ENCODE data around the gene ABCC3.

The ABCC3 gene

DNA sequence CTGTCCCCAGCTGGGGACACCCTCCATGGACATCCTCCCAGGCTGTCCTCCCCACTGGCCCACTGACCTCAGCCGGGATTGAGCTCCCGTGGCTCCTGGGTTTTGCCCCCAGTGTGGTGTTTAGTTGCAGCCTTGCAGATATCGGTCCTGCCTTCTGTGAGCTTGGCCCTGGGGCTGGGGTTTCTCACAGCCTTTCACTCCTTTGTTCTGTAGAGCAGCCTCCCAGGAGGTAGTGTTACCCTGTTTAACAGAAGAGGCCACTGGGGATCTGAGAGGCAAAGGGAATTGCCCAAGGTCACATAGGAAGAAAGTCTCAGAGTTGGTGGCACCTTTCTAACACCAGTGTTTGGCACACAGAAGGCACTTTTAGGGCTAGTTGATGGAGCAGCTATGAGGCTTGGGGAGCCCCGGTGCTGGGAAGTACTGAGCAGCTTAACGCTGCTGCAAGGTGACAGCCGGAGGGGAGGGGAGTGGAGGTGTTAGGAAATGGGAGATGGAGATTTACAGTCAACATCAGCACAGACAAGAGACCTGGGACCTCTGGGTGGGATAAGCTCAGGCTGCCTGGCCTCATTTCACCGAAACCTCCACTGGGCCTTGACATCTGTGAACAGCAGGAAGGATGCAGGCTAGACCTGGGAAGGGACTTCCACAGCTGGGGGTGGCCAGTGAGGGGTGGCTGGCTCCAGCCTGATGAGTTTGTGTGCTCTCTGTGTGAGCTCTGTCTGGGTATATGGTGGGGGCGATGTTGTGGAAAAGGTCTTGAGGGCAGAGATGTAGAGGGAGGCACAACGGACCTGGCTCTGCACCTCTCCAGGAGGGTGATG is 48.0 kb upstream of the ABCC3 start:
- Histone ChIP-seq H3K4me3 (ENCODE audit: insufficient read depth in 1 of 2, low read depth in 1 of 2, low read length in 2 of 2) (no peak overlapping the region), H4K91ac (ENCODE audit: low read length) (no peak overlapping the region), H3K14ac (ENCODE audit: low read length in 2 of 2) (no peak overlapping the region), H3K18ac (ENCODE audit: low read depth in 1 of 2, low read length in 2 of 2) (no peak overlapping the region), H2AK5ac (ENCODE audit: low read length, severe bottlenecking) (no peak overlapping the region), H2BK120ac (ENCODE audit: low read depth, low read length) (no peak overlapping the region), H3K9ac (ENCODE audit: low read length) (no peak overlapping the region), H3K23ac (ENCODE audit: low read length in 2 of 2) (no peak overlapping the region), H3K79me1 (replicated peaks; ENCODE audit: low read length, poor library complexity, severe bottlenecking) (no peaks in the 10 kb centered on the region), H3K4ac (ENCODE audit: low read depth in 1 of 2, low read length in 2 of 2) (no peak overlapping the region), H4K8ac (ENCODE audit: low read length) (peak overlapping the region; percentile 14), H3K4me1 (ENCODE audit: control insufficient read depth, insufficient read depth, low read depth, low read length) (peaks cover 16% of the 10 kb centered on the region), H3K27me3 (ENCODE audit: control insufficient read depth in 1 of 2, insufficient read depth in 1 of 2, low read length in 2 of 2) (peaks cover 43 to 51% of the 10 kb centered on the region in 2 experiments), H2BK5ac (ENCODE audit: low read depth, low read length, poor library complexity, severe bottlenecking) (no peak overlapping the region), H3K4me2 (ENCODE audit: low read length, poor library complexity, severe bottlenecking) (no peak overlapping the region), H2AFZ (ENCODE audit: low read depth, low read length) (no peak overlapping the region), H3K27ac (ENCODE audit: low read length, poor library complexity, severe bottlenecking) (no peak overlapping the region), H3K36me3 (ENCODE audit: control insufficient read depth in 1 of 2, insufficient read depth in 2 of 2, low read depth in 1 of 2, low read length in 2 of 2) (no peaks in the 10 kb centered on the region), H2BK12ac (ENCODE audit: low read length in 2 of 2) (no peak overlapping the region), H3K9me3 (ENCODE audit: control insufficient read depth, low read length) (no peaks in the 10 kb centered on the region), H2BK15ac (ENCODE audit: low read depth, poor library complexity, severe bottlenecking) (no peak overlapping the region)
- DNase-seq, result no peak
- WGBS, result 73% methylated on average over 8 of the region's 9 CpGs

- no peak overlapping the region for H3K4ac ChIP-seq (ENCODE audit: low read depth in 1 of 2, low read length in 2 of 2)
- no peak overlapping the region for H3K27ac ChIP-seq (ENCODE audit: low read length, poor library complexity, severe bottlenecking)
- WGBS, result 85% methylated on average over 8 of the region's 9 CpGs
- no peak overlapping the region for H3K23ac ChIP-seq (ENCODE audit: low read length in 2 of 2)
- no peak overlapping the region for H3K14ac ChIP-seq (ENCODE audit: low read length in 2 of 2)
- no peak overlapping the region for H4K8ac ChIP-seq (ENCODE audit: low read length)
- H3K18ac ChIP-seq (ENCODE audit: low read depth in 1 of 2, low read length in 2 of 2), result no peak overlapping the region
- H3K9ac ChIP-seq (ENCODE audit: low read length), result no peak overlapping the region
- peaks cover 16% of the 10 kb centered on the region for H3K4me1 ChIP-seq (ENCODE audit: control insufficient read depth, insufficient read depth, low read depth, low read length)
- no peaks in the 10 kb centered on the region for H3K9me3 ChIP-seq (ENCODE audit: control insufficient read depth, low read length)
- H3K36me3 ChIP-seq (ENCODE audit: control insufficient read depth in 1 of 2, insufficient read depth in 2 of 2, low read depth in 1 of 2, low read length in 2 of 2), result no peaks in the 10 kb centered on the region
- no peak overlapping the region for H2BK120ac ChIP-seq (ENCODE audit: low read depth, low read length)
- DNase-seq, result no peak
- H3K4me3 ChIP-seq (ENCODE audit: insufficient read depth in 1 of 2, low read depth in 1 of 2, low read length in 2 of 2), result no peak overlapping the region
- H4K91ac ChIP-seq (ENCODE audit: low read length), result no peak overlapping the region
- no peak overlapping the region for H3K4me2 ChIP-seq (ENCODE audit: low read length, poor library complexity, severe bottlenecking)
- H2BK5ac ChIP-seq (ENCODE audit: low read depth, low read length, poor library complexity, severe bottlenecking), result no peak overlapping the region
- peaks cover 35 to 51% of the 10 kb centered on the region in 2 experiments for H3K27me3 ChIP-seq (ENCODE audit: control insufficient read depth in 1 of 2, insufficient read depth in 1 of 2, low read length in 2 of 2)
- H2AK5ac ChIP-seq (ENCODE audit: low read length, severe bottlenecking), result no peak overlapping the region
- H3K79me1 ChIP-seq (replicated peaks; ENCODE audit: low read length, poor library complexity, severe bottlenecking), result no peaks in the 10 kb centered on the region
- no peak overlapping the region for H2BK15ac ChIP-seq (ENCODE audit: low read depth, poor library complexity, severe bottlenecking)
- H2AFZ ChIP-seq (ENCODE audit: low read depth, low read length), result no peak overlapping the region
- H2BK12ac ChIP-seq (ENCODE audit: low read length in 2 of 2), result no peak overlapping the region
Observed at GRCh38 chr17:50587571-50587970, 47.1 kb upstream of the ABCC3 start.

DNA sequence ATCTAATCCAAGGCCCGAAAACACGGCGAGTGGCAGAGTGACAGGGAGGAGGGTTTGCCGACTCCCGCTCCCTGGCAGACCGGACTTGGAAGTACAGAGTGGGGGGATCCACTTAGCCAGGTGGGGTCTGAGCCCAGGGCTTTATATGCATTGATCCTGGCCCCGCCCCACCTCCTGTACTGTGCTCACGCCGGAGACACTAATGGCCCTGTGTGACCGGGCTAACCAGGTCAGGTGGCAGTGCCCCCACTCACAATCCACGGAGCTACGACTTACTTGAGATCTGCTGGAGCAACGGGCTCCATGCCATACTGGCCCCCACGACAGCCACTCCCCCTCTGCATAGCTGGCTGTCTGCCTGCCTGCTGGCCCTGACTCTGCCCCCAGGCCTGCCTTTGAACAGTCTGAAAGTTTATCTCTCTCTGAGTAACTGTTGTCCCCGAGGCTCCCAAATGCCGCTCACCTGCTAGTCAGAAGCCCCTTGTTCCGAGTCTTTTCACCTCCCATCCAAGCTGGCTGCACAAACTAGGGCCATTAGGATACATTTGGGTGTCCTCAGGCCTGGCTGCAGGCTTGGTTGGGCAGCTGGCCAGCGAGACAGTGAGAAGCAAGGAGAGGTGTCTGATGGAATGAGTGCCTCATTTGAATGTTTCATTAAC is 46.2 kb upstream of the ABCC3 start:
- Histone ChIP-seq H3K4me3 (ENCODE audit: insufficient read depth in 1 of 2, low read depth in 1 of 2, low read length in 2 of 2) (no peak overlapping the region), H3K36me3 (ENCODE audit: control insufficient read depth in 1 of 2, insufficient read depth in 2 of 2, low read depth in 1 of 2, low read length in 2 of 2) (no peaks in the 10 kb centered on the region), H3K18ac (ENCODE audit: low read depth in 1 of 2, low read length in 2 of 2) (no peak overlapping the region), H2BK120ac (ENCODE audit: low read depth, low read length) (no peak overlapping the region), H2BK5ac (ENCODE audit: low read depth, low read length, poor library complexity, severe bottlenecking) (no peak overlapping the region), H4K8ac (ENCODE audit: low read length) (no peak overlapping the region), H3K14ac (ENCODE audit: low read length in 2 of 2) (no peak overlapping the region), H2BK12ac (ENCODE audit: low read length in 2 of 2) (no peak overlapping the region), H3K27me3 (ENCODE audit: control insufficient read depth in 1 of 2, insufficient read depth in 1 of 2, low read length in 2 of 2) (peaks cover 28 to 50% of the 10 kb centered on the region in 2 experiments), H2AFZ (ENCODE audit: low read depth, low read length) (no peak overlapping the region), H3K4ac (ENCODE audit: low read depth in 1 of 2, low read length in 2 of 2) (no peak overlapping the region), H3K4me1 (ENCODE audit: control insufficient read depth, insufficient read depth, low read depth, low read length) (peaks cover 19% of the 10 kb centered on the region), H2BK15ac (ENCODE audit: low read depth, poor library complexity, severe bottlenecking) (no peak overlapping the region), H2AK5ac (ENCODE audit: low read length, severe bottlenecking) (no peak overlapping the region), H3K9ac (ENCODE audit: low read length) (no peak overlapping the region), H3K4me2 (ENCODE audit: low read length, poor library complexity, severe bottlenecking) (no peak overlapping the region), H3K23ac (ENCODE audit: low read length in 2 of 2) (no peak overlapping the region), H4K91ac (ENCODE audit: low read length) (no peak overlapping the region), H3K79me1 (replicated peaks; ENCODE audit: low read length, poor library complexity, severe bottlenecking) (no peaks in the 10 kb centered on the region), H3K9me3 (ENCODE audit: control insufficient read depth, low read length) (no peaks in the 10 kb centered on the region), H3K27ac (ENCODE audit: low read length, poor library complexity, severe bottlenecking) (no peak overlapping the region)
- 83% methylated on average over 17 of the region's 18 CpGs for WGBS
- DNase-seq, result no peak

DNA sequence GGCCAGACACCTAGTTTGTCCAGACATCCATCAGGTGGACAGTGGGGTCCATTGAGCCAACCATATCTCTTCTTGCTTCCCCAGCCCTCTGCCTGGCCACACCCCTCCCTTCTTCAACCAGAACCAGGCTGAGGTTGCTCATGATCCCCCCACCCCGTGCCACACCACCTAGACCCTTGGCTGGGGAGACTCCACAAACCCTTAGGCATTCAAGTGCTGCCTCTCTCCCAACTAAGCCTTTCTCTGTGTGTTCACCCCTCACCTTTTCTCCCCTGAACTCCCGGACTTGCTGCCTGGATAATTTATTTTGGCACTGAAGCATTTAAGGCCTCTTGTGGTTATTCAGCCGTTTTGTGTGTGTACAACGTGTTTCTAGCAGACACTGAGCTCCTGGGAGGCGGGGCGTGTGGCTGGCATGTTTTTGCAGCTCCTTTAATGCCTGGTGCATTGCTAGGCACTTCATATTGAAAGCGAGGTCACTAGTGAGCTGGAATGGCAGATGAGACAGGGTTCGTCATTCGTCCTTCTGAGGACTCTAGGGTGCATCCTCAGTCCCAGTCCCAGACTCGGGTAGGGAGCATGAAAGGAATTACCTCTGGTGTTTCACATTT is 45.5 kb upstream of the ABCC3 start:
- Histone ChIP-seq H3K18ac (ENCODE audit: low read depth in 1 of 2, low read length in 2 of 2) (peak overlapping the region in 1 of 2 experiments; percentile 11), H4K91ac (ENCODE audit: low read length) (no peak overlapping the region), H3K4me1 (ENCODE audit: control insufficient read depth, insufficient read depth, low read depth, low read length) (peaks cover 19% of the 10 kb centered on the region), H3K36me3 (ENCODE audit: control insufficient read depth in 1 of 2, insufficient read depth in 2 of 2, low read depth in 1 of 2, low read length in 2 of 2) (no peaks in the 10 kb centered on the region), H3K4me2 (ENCODE audit: low read length, poor library complexity, severe bottlenecking) (no peak overlapping the region), H3K14ac (ENCODE audit: low read length in 2 of 2) (no peak overlapping the region), H2BK12ac (ENCODE audit: low read length in 2 of 2) (no peak overlapping the region), H3K4me3 (ENCODE audit: insufficient read depth in 1 of 2, low read depth in 1 of 2, low read length in 2 of 2) (no peak overlapping the region), H2BK5ac (ENCODE audit: low read depth, low read length, poor library complexity, severe bottlenecking) (no peak overlapping the region), H3K79me1 (replicated peaks; ENCODE audit: low read length, poor library complexity, severe bottlenecking) (no peaks in the 10 kb centered on the region), H3K9me3 (ENCODE audit: control insufficient read depth, low read length) (no peaks in the 10 kb centered on the region), H3K23ac (ENCODE audit: low read length in 2 of 2) (no peak overlapping the region), H2AK5ac (ENCODE audit: low read length, severe bottlenecking) (no peak overlapping the region), H2BK15ac (ENCODE audit: low read depth, poor library complexity, severe bottlenecking) (no peak overlapping the region), H3K27ac (ENCODE audit: low read length, poor library complexity, severe bottlenecking) (no peak overlapping the region), H2BK120ac (ENCODE audit: low read depth, low read length) (no peak overlapping the region), H3K27me3 (ENCODE audit: control insufficient read depth in 1 of 2, insufficient read depth in 1 of 2, low read length in 2 of 2) (peaks cover 24 to 45% of the 10 kb centered on the region in 2 experiments), H2AFZ (ENCODE audit: low read depth, low read length) (no peak overlapping the region), H4K8ac (ENCODE audit: low read length) (no peak overlapping the region), H3K4ac (ENCODE audit: low read depth in 1 of 2, low read length in 2 of 2) (no peak overlapping the region), H3K9ac (ENCODE audit: low read length) (no peak overlapping the region)
- 75% methylated on average over 10 of the region's 10 CpGs for WGBS
- peak; percentile 5 for DNase-seq
